OCI-LY7 (cell line): ENCODE results near the gene YTHDF2. TPM values are rescaled to one million over a fixed set of nuclear protein-coding genes. Genes with fewer than 3 reads are reported as not detected.

Source experiments
- BruUV-seq: library from RNA; stranded (reverse); fragments of 400-500 nt; replicated peaks from 2 replicates; lab custom pipeline; 2021; lab: Mats Ljungman, UMichigan
- CTCF ChIA-PET: fragments of 300-600 bp; sonication (Branson Sonifier 250); formaldehyde crosslinking; loops from one replicate; lab custom pipeline; 2022; ENCODE audit warnings: antibody characterized with exemption; ENCODE audit not compliant: unreplicated experiment; lab: Charles Lee
- POLR2A ChIA-PET: fragments of 300-600 bp; sonication (Branson Sonifier 250); formaldehyde crosslinking; loops from one replicate; lab custom pipeline; 2022; ENCODE audit warnings: antibody characterized with exemption; lab: Charles Lee
- DNase-seq: peaks from one replicate; pipeline ENCODE4 v3.0.0-alpha.2; 2015; ENCODE audit warnings: low spot score
- H2AFZ ChIP-seq: fragments of 200-600 bp; sonication (generic), shearing (Covaris generic); 2 replicates; pipeline ENCODE4 v1.6.1; 2014; ENCODE audit warnings: mild to moderate bottlenecking, antibody characterized with exemption, low read length, moderate library complexity
- H3K27ac ChIP-seq: fragments of 200-600 bp; sonication (generic); 2 replicates; pipeline ENCODE4 v1.5.1; 2014; ENCODE audit warnings: mixed run types, low read depth, mild to moderate bottlenecking, moderate library complexity, low read length, inconsistent platforms; ENCODE audit not compliant: poor library complexity, severe bottlenecking
- H3K36me3 ChIP-seq: fragments of 200-600 bp; sonication (generic); 2 replicates; pipeline ENCODE4 v1.6.1; 2014; ENCODE audit warnings: mild to moderate bottlenecking, antibody characterized with exemption, low read length, moderate library complexity, mixed read lengths; ENCODE audit not compliant: insufficient read depth
- H3K4me1 ChIP-seq: fragments of 200-600 bp; sonication (generic); 2 replicates; pipeline ENCODE4 v1.5.1; 2014; ENCODE audit warnings: mild to moderate bottlenecking, low read length; ENCODE audit not compliant: insufficient read depth, poor library complexity, severe bottlenecking
- H3K4me2 ChIP-seq: fragments of 200-600 bp; sonication (generic); 2 replicates; pipeline ENCODE4 v1.6.1; 2014; ENCODE audit warnings: mild to moderate bottlenecking, low read length
- H3K4me3 ChIP-seq: fragments of 200-600 bp; sonication (generic); 2 replicates; pipeline ENCODE4 v1.5.1; 2014; ENCODE audit warnings: mild to moderate bottlenecking, low read depth, low read length; ENCODE audit not compliant: poor library complexity, severe bottlenecking
- H3K79me2 ChIP-seq: fragments of 200-600 bp; sonication (generic); 2 replicates; pipeline ENCODE4 v1.6.1; 2016; ENCODE audit warnings: low read depth, mild to moderate bottlenecking, low read length, moderate library complexity, mixed read lengths; ENCODE audit not compliant: insufficient read depth
- H3K9me2 ChIP-seq: fragments of 200-600 bp; sonication (generic); 2 replicates; pipeline ENCODE4 v1.6.1; 2016; ENCODE audit warnings: mild to moderate bottlenecking, low read length, mixed read lengths; ENCODE audit not compliant: insufficient read depth
- H3K9me3 ChIP-seq: fragments of 200-600 bp; sonication (generic); 2 replicates; pipeline ENCODE4 v1.6.1; 2014; ENCODE audit warnings: mild to moderate bottlenecking, mixed run types, low read length, mixed read lengths
- H4K20me1 ChIP-seq: fragments of 200-600 bp; sonication (generic); 2 replicates; pipeline ENCODE4 v1.6.1; 2014; ENCODE audit warnings: mild to moderate bottlenecking, antibody characterized with exemption, low read length, moderate library complexity, mixed read lengths; ENCODE audit not compliant: insufficient read depth
- CTCF ChIP-seq: fragments of 200-600 bp; sonication (generic); conservative IDR thresholded peaks from 2 replicates; pipeline ENCODE4 v1.5.1; 2014; ENCODE audit warnings: mild to moderate bottlenecking, antibody characterized with exemption, low read length, moderate library complexity, mixed read lengths
- EZH2phosphoT487 ChIP-seq: fragments of 200-600 bp; sonication (generic); IDR thresholded peaks from 2 replicates; pipeline ENCODE4 v1.6.1; 2018; ENCODE audit warnings: low read depth, borderline replicate concordance, mild to moderate bottlenecking, mixed run types, antibody characterized with exemption, low read length, moderate library complexity, mixed read lengths
- intact Hi-C: fragments of 100-400 bp; cut with micrococcal nuclease; formaldehyde crosslinking; loops from one replicate; pipeline ENCODE4 v1.10.0; 2022; ENCODE audit not compliant: unreplicated experiment
- total RNA-seq, 2 experiments: library from RNA; depleted of rRNA in 1 of 2; stranded (reverse); fragments of >200 nt in 1 of 2; shearing (Covaris generic) in 1 of 2; gene quantifications; 2 replicates each; pipeline ENCODE4 v1.2.3, GENCODE V29; 2014 to 2022

YTHDF2 gene
- total RNA-seq, 2 experiments from 2014 or later: 57.9 to 83.6 TPM

GRCh38 chr1:28735961-28736449 lies 735 bp upstream of the YTHDF2 start:
- peak overlapping the region; percentile 88 for H3K4me3 ChIP-seq
- H3K9me3 ChIP-seq: no peaks in the 10 kb centered on the region
- ChIA-PET CTCF (interaction anchor here (0.6 to 1.8 kb wide), 5 partner anchors 13 to 540 kb away, joined by 3 to 12 read pairs (median 9); partner anchors contain the start of gene TAF12), POLR2A (interaction anchor here (0.6 to 2.3 kb wide), 9 partner anchors 55 to 229 kb away, joined by 3 to 9 read pairs (median 5); partner anchors contain the start of genes GMEB1 and TAF12)
- H3K9me2 ChIP-seq: no peaks in the 10 kb centered on the region
- TF ChIP-seq EZH2phosphoT487: no peak
- no peak for TF ChIP-seq CTCF
- intact Hi-C loops: loop anchor here (1.0 kb wide), 2 partner anchors 88 to 93 kb away; partner anchors contain the start of genes RNU11 and TAF12
- H3K79me2 ChIP-seq: peaks cover 40% of the 10 kb centered on the region
- H3K27ac ChIP-seq: peak overlapping the region; percentile 78
- DNase-seq: no peak
- peak overlapping the region; percentile 90 for H2AFZ ChIP-seq
- H4K20me1 ChIP-seq: peaks cover 27% of the 10 kb centered on the region
- peaks cover 31% of the 10 kb centered on the region for H3K4me1 ChIP-seq
- H3K4me2 ChIP-seq: peak overlapping the region; percentile 81
- BruUV-seq: TSS peak; percentile 96
- H3K36me3 ChIP-seq: peaks cover 34% of the 10 kb centered on the region

- peak; percentile 81 for DNase-seq
- peak overlapping the region; percentile 10; the same call in 1 of the 2 replicates for H2AFZ ChIP-seq
- BruUV-seq: no TSS peak
- H3K4me3 ChIP-seq: peak overlapping the region; percentile 88
- ChIA-PET CTCF (interaction anchor here (0.6 to 1.8 kb wide), 2 partner anchors 94 to 165 kb away, joined by 3 to 10 read pairs; partner anchors contain the start of gene TAF12), POLR2A (interaction anchor here (0.5 to 2.3 kb wide), 10 partner anchors 10 to 328 kb away, joined by 3 to 9 read pairs (median 4); partner anchors contain the start of genes GMEB1 and TAF12)
- intact Hi-C loops: loop anchor here (1.0 kb wide), 1 partner anchor 68 kb away; no protein-coding TSS in a partner anchor
- H4K20me1 ChIP-seq: peaks cover 34% of the 10 kb centered on the region
- H3K9me3 ChIP-seq: no peaks in the 10 kb centered on the region
- H3K4me1 ChIP-seq: peaks cover 31% of the 10 kb centered on the region
- H3K4me2 ChIP-seq: peak overlapping the region; percentile 97
- H3K36me3 ChIP-seq: peaks cover 49% of the 10 kb centered on the region
- TF ChIP-seq CTCF: no peak
- TF ChIP-seq EZH2phosphoT487: no peak
- peaks cover 55% of the 10 kb centered on the region for H3K79me2 ChIP-seq
- H3K9me2 ChIP-seq: no peaks in the 10 kb centered on the region
- H3K27ac ChIP-seq: peak overlapping the region; percentile 78
Measured at GRCh38 chr1:28737307-28738132, 780 bp downstream of the YTHDF2 start.
